ENCODE results near the gene IQGAP3. TPM values are rescaled to one million over a fixed set of nuclear protein-coding genes. Genes with fewer than 3 reads are reported as not detected.

The IQGAP3 gene
- total and polyA plus RNA-seq, 10 donors, result 0.24 to 2.2 (median 0.68) TPM

GRCh38 chr1:156586323-156586722 lies 14.0 kb upstream of the IQGAP3 start:
- no peak for DNase-seq
- Histone ChIP-seq H3K4me1 (peaks cover 6 to 41% (median 27%) of the 10 kb centered on the region in 6 donors), H3K9me3 (no peaks in the 10 kb centered on the region), H3K27me3 (replicated peaks in 1 of 7) (no peaks in the 10 kb centered on the region), H3K36me3 (no peaks in the 10 kb centered on the region), H3K4me3 (no peak overlapping the region), H3K27ac (no peak overlapping the region)
- intact Hi-C loops (cut with DNase I; ENCODE audit: low total_unique reads), result no loop called here
- TF ChIP-seq POLR2AphosphoS5 (IDR thresholded peaks at IDR 0.05) (no peak), POLR2A (IDR thresholded peaks at IDR 0.05) (no peak), CTCF (IDR thresholded peaks at IDR 0.05 in 8 of 11, conservative IDR thresholded peaks at IDR 0.05 in 3 of 11) (no peak)
- WGBS, 5 donors, result 70 to 87% (median 72%) methylated on average over 4 of the region's 4 CpGs

- H3K27me3 ChIP-seq (replicated peaks in 1 of 7), result no peaks in the 10 kb centered on the region
- intact Hi-C loops (cut with DNase I; ENCODE audit: low total_unique reads), result no loop called here
- no peak for TF ChIP-seq POLR2AphosphoS5 (IDR thresholded peaks at IDR 0.05)
- no peak for TF ChIP-seq CTCF (IDR thresholded peaks at IDR 0.05 in 8 of 11, conservative IDR thresholded peaks at IDR 0.05 in 3 of 11)
- no peak for TF ChIP-seq POLR2A (IDR thresholded peaks at IDR 0.05)
- no peak overlapping the region for H3K4me3 ChIP-seq
- no peaks in the 10 kb centered on the region for H3K9me3 ChIP-seq
- no peak overlapping the region for H3K27ac ChIP-seq
- H3K36me3 ChIP-seq, result no peaks in the 10 kb centered on the region
- DNase-seq, result no peak
- H3K4me1 ChIP-seq, result peaks cover 0 to 35% (median 25%) of the 10 kb centered on the region in 6 donors
- WGBS, 5 donors, result 66 to 83% (median 73%) methylated on average over 10 to 11 of the region's 11 CpGs
These were observed 12.4 kb upstream of the IQGAP3 start for GRCh38 chr1:156584813-156585212.

DNA sequence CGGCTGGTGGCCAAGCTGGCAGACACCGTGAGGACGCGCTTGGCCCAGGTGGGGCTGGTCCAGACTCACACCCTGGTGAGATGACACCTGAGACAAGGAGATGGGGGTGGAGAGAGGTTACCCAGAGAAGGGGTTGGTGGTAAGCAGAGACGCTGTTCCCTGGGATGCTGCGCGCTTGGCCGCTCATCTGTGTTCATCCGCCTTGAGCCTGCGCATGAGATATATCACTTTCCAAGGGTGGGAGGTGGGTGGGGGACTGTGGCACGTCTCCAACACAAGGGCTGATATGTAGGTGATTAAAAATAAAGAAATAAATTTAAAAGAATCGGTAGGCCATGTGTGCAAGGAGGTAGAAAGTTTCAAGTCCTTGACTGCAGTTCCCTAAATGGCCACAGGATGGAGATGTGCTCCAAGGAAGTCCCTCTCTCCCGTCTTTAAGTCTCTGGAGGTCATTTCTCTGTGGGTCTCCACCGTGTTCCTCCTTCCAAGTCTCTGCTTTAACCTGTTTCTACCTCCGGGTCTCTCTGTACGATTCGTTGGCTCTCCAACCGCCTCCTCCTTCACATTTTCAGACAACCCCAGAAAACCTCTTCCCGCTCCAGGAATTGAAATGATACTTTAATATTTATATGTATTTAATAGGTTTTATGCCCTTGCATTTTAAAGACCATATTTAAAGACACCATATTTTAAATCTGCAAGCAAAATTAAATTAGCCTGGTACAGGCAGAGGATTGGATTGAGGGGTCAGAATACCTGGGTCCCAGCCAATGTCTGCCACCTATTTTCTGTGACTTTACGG lies 11.7 kb upstream of the IQGAP3 start:
- H3K27ac ChIP-seq, result peak overlapping the region in 1 of 8 donors; percentile 81
- 44 to 58% (median 57%) methylated on average over 16 to 20 of the region's 20 CpGs for WGBS, 5 donors
- DNase-seq, result no peak
- intact Hi-C loops (cut with DNase I; ENCODE audit: low total_unique reads), result no loop called here
- H3K4me1 ChIP-seq, result peaks cover 0 to 35% (median 25%) of the 10 kb centered on the region in 6 donors
- no peaks in the 10 kb centered on the region for H3K36me3 ChIP-seq
- no peaks in the 10 kb centered on the region for H3K9me3 ChIP-seq
- H3K27me3 ChIP-seq (replicated peaks in 1 of 7), result no peaks in the 10 kb centered on the region
- TF ChIP-seq POLR2A (IDR thresholded peaks at IDR 0.05) (no peak), CTCF (IDR thresholded peaks at IDR 0.05 in 8 of 11, conservative IDR thresholded peaks at IDR 0.05 in 3 of 11) (peak; percentile 77 to 95 (median 93))
- H3K4me3 ChIP-seq, result peak overlapping the region in 1 of 8 donors; percentile 63

DNA sequence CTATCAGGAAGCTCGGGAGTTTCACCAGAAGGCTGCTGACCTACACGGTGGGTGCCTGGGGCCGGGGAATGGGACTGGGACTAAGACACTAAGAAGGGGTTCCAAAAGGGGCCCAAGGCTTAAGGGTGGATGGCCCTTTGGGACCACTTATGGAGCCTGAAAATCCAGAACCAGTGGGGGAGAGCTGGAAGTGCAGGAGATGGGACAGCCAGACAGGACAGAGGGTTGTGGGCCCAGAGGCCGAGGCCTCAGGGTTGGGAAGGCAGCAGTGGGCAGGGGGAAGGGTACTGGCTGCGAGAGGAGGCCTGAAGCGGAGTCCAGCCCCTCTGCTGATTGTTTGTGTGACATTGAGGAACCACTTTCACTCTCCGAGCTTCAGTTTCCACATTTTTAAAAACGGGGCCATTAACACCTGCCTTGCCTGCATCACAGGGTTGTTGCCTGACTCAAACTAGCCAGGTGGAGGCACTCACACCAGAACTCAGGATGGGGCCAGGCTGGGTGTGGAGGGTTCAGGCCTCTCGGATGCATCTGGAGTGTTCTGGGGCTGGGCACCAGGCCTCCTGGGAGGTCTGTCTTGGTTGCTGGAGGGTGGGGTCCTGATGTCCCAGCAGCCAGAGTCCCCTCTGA lies 10.1 kb upstream of the IQGAP3 start:
- H3K9me3 ChIP-seq, result no peaks in the 10 kb centered on the region
- peak overlapping the region; percentile 20 to 81 (median 66) for H3K27ac ChIP-seq
- no peaks in the 10 kb centered on the region for H3K27me3 ChIP-seq (replicated peaks in 1 of 7)
- 38 to 65% (median 44%) methylated on average over 7 to 9 of the region's 9 CpGs for WGBS, 5 donors
- TF ChIP-seq POLR2AphosphoS5 (IDR thresholded peaks at IDR 0.05), result no peak
- no peak for TF ChIP-seq CTCF (IDR thresholded peaks at IDR 0.05 in 8 of 11, conservative IDR thresholded peaks at IDR 0.05 in 3 of 11)
- no peak for TF ChIP-seq POLR2A (IDR thresholded peaks at IDR 0.05)
- peaks cover 0 to 35% (median 25%) of the 10 kb centered on the region in 6 donors for H3K4me1 ChIP-seq
- intact Hi-C loops (cut with DNase I; ENCODE audit: low total_unique reads), result no loop called here
- no peak for DNase-seq
- peak overlapping the region in 5 of 8 donors; percentile 7 to 63 (median 28) for H3K4me3 ChIP-seq
- no peaks in the 10 kb centered on the region for H3K36me3 ChIP-seq
